GM21515 (cell line): ENCODE data around the gene ADAMTS17.

Experiments used
- ATAC-seq: cut with Tn5 transposase; IDR thresholded peaks from one replicate; pipeline ENCODE4 v1.9.1; 2021; ENCODE audit not compliant: unreplicated experiment

ADAMTS17 gene

DNA sequence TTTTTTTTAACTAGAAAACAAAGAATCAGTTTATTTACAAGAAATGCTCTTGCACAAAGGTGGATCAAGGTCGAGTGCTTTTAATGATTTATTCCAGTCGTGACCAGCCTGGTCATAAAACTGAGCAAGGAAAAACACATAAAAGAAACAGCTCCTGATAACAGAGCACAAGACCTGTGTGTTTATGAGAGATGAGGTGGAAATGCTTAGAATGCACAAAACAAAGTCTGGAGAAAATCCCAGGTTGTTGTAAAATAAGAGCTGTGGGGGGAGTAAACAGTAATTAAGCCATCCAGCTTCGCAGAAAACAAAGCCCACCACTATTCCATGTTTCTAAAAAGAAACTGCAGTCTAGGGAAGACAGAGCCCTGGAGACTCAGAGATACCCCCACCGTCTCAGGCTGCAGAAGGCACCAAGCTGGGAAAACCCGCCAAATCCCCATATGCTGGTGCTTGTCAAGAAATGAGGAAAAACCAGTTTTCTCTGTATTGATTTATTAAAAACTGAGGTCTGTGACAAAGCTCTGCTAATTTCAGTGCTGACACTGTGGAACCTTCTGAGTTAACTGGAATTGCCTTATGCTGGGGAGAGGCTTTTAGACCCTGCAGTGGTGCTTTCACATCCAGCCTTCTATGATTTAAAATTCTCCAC, 139.3 kb downstream of the ADAMTS17 start:
- ATAC-seq: no peak

DNA sequence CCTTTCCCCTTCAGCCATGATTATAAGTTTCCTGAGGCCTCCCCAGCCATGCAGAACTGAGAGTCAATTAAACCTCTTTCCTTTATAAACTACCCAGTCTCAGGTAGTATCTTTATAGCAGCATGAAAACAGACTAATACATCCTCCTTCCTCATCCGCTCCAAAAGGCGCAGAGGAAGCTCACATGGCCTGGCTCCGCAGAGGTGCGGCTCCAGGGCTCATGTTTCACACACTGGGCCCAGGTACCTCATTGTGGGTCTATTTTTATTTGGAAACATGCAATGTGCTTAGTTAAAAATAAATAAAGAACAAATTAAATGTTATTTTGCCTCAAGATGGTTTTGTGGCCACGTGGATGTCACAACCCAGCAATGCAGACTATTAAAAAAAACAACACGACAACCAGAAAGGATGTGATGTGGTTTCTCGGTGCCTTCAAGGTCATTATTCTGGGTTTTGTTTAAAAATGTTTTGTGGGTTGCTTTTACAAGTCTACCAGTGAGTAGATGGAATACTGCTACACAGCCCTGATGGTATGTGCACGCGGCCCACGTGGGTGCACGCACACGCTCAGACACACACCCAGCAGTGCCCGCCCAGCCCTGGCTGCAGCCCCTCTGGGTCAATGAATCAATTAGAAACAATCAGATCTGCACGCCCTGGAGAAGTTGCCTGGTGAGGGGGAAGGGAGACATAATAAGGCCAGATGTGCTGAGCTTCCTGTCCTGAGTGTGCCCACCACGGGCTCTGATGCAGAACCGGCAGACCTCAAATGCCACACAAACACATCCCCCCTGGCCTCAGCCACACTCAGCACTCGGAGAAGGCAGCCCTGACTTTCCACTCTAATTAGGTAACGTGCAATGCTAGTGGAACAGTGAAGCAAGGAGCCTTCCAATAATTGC, 140.1 kb downstream of the ADAMTS17 start:
- ATAC-seq: no peak

DNA sequence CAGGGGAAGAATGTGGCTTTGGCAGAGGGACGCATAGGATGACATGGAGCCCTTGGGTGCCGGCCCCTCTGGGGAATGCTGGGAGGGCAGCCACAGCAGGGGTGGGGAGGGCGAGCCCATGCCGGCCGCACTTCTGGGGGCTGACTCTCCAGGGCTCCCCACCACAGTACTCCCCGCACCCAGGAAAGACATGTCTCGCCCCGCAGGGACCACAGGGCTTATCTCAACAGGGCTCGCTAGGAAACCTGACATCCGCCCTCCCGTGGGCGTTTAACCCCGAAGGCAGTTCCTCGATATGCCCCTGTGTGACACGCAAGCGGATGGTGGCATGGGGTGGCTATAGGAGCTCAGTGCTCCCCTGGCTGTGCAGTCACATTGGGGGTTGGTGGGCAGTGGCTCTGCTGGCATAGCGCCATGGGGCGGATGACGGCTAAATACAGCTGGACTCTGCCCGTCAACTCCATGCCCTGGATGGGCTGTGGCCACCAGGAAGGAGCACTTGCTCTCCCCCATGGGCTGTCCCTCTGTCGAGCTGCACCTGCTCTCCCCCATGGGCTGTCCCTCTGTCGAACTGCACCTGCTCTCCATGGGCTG, 141.4 kb downstream of the ADAMTS17 start:
- ATAC-seq: no peak

DNA sequence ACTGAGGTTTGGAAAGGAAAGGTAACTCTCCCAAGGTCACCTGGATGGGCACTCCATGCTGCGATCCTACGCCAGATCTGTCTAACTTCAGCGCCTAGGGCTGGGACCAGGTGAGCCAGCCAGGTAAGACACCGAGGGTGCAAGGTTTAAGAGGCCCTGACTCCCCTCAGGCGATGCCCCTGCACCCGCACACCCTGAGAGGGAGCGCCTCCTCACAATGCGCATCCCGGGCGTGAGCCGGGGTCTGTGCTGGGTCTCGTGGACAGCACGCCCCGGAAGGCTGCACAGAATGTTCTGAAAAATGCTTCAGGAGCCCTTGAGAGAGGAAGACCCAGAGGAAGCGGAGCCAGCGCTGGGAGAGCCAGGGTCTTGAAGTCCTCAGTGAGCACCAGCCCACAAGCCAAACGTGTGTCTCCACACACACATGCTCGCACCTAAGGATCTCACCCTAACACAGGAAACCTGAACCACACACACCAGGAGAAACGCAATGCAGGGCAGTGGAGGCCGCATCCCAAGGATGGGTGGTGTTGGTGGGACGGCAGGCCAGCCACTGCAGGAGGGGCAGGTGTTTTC, 142.0 kb downstream of the ADAMTS17 start:
- no peak for ATAC-seq

DNA sequence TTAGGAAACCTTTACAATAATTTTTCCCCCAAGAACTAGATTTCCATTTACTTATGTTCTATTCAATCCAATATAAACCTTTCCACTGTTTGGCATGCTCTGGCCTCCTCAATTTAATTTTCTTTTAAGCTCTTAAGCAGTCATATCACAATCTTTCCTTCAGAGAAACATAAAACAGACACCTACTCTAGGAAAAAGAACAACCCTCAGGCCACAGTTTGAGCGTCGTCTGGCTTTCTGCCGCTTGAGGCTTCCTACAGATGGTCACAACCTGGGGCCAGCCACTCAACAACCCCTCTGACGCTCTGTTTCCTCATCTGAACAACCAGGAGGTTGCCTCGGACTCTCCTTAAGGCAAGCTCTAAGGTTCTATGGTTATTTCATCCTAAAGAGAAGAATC, 143.3 kb downstream of the ADAMTS17 start:
- no peak for ATAC-seq

DNA sequence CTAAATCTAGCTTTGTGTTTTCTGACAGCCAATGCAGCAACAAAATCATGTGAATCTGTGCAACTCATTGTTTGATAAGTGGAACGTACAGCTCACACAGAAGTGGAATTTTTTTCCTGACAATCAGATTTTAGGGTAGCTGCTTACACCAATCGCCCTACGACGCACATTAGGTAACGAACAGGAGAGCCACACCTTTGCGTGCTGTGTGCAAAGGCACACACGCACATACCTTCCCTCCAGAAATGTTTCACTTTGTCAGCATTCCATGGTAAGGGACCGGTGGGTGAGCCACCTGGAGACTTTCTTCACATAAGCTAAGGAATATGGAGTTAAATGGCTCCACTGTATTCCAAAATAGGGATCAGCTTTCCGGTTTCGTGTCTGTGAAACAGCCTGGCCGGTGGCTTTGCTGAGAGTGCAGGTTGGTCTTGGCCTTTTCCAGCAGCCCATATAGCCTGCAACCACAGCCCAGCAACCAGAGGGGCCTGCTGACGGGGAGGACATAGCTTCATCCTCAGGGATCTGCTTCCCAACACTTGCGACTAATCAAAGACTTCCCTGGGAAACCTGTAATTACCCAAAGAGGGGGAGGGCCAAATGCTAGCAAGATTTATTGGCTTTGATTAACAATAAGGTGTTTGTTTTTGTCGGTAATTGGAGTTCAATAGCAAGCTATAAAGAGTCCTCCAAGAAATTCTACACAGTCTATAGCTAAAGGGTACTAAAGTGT, 145.3 kb downstream of the ADAMTS17 start:
- ATAC-seq: no peak

DNA sequence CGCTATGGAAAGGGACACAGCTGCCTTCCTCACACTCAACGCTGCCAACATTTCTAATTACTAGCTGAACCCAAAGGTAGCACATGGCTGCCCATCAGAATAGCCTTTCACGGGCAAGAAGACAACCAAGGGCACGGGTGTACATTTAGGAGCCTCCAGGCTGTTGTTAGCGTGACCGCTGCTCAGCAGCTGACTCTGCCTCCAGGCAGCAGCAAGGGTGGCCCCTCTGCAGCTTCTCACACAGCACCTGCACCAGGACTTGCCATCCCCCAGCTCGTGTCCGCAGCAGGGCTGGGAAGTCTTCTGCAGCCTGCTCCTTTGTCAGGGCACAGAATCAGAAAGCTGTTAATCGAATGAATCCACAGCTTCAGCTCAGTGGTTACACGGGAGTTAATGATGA, 146.8 kb downstream of the ADAMTS17 start:
- no peak for ATAC-seq

DNA sequence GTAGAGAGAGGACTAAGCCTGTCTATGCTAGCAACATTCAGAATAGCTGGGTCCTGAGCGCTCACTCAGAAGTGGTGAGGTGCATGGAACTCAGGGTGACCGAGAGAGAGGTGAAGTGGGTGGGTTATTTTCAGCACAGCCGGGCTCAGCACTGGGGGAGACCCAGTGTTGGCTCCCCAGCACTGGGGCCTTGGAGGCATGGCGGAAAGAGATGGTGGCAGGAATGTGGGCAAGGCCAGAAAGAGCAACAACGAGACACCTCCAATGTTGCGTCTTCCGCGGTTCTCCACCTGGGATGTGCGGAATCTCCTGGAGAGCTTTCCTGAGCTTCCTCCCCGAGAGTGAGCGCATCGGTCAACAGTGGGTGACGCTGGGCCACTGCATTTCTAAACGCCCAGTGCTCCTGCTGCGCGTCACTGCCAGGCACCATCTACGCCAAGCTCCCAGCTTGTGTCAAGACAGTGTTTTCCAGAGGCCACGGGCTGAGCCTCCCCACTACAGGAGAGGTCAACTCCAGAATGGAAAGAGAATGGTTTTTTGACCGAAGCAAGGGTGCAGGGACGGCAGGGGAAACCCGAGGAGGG, 148.4 kb downstream of the ADAMTS17 start:
- ATAC-seq: no peak

DNA sequence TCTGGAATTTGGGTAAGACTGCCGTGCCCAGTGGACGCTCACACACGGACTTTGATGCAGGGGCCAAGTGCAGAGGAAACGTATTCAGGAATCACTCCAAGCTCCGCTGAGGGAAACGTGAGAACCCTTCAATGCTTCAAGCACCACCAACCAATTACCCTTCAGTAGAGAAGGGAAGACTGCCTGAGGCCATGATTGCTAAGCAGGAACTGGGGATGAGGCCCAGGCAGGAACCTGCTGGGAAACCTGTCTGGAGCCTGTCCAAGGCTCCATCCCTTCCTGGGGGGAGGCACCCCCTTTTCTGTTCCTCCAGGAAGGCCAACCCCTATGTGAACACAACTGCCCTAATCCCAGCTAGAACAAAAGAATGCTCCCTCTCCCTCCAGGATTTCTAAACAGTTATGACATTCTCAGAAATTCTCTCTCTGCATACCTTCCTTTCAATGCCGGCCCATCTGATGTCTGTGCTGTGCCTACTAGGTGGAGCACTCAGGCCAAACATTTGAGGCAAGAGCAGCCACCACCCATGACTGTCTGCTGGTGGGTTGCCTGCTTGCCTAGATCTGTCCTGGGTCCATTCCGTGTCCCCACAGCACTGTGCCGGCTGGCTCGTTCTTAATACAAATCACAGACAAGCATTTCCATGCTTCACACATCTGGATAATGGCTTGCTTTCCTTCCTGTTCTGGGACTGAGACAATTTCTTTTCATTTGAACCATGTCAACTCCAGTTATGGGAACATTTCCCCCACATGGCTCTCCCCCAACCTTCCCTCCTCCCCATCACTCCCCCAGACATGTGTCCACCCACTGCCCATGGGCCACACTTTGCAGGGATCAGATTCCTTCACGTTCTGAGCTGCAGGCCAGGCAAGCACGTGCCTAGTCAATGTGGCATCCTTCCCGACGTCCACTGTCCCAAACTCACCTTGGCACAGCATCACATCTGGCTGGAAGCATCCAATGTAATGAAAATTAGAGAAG, 149.4 kb downstream of the ADAMTS17 start:
- ATAC-seq: no peak

DNA sequence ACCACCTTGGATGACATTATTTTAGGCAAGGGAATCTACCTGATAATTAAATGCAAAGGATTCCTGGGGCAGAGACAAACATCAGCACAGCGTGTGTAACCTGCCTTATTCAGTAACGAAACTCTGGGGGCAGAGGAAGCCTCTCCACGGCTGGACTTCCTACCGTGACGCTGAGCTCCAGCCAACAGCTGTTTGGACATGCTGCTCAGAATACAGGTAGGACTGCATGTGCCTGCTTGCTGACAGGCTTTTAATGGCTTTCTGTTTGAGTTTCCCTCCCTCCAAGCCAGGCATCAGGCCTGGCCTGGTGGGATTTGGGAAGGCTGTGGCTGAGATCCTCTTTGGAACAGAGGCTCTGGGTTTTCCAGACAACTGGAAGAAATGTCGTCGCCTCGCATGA, 150.6 kb downstream of the ADAMTS17 start:
- no peak for ATAC-seq

DNA sequence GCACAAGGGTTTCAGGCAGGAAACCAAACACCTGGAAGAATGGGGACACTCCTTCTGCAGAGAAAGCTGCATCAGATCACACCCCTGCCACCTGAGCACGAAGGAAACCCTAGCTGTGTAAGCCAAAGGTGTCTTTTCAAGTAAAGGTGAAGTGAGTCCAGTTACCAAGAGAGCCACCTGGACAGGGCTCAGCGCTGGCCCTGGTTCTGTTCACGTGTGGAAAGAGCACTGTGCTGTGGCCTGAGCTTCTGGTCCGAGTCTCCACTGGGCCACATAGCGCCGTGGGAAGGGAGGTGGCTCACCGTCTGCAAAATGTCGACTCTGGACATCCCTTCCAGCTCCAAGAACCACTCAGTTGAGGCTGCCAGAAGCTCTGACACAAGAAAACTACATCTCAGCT, 151.1 kb downstream of the ADAMTS17 start:
- ATAC-seq: no peak

DNA sequence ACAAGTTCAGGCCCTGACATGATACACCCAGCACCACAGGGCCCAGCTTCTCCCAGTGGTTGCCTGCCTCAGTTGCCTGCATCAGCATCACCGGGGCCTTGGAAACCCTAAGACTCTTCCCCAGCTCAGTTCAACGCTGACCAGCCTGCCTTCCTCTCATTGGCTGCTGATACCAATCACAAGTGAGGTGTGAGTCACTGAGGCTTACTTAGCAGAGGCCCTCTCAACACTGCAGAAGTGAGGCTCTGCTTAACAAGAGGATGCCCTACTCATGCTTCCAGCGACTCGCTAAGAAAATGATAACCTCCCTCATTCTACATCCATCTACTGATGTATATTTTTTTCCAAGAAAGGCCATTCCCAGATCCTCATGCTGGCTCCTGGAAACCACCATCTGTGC, 151.9 kb downstream of the ADAMTS17 start:
- ATAC-seq: no peak

DNA sequence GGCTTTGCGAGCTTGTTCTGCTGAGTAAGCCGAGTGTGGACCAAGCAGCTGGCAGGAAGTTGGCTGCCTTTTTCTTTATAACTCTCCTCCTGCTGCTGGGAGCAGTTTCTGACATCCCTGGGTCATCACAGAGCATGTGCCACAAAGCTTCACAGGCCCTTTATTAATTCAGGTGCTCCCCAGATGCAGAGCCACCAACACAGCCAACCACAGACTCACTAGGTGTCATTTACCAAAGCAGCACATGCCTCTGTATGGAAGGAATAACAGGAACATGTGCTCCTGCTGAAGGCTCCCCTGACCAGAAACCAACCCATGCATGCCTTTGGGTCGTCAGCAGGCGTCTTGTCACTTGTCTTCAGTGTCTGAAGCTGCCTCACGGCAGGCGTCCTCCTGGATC, 152.5 kb downstream of the ADAMTS17 start:
- ATAC-seq: no peak

DNA sequence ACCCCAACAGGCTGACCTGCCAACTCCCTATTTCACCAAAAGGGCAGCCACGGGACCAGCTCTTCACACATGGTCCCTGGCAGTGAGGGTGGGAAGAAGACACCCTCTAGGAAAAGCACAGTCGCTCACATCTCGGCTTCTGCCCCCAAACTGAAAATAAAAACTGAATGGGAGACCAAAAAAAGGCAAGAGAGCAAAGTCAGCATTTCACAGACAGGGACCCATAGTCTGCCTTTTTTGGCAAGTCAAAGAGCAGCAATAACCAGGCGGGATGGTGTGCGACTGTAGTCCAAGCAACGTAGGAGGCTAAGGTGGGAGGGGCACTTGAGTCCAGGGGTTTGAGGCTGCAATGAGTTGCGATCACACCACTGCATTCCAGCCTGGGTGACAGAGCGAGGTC, 154.1 kb downstream of the ADAMTS17 start:
- ATAC-seq: no peak

DNA sequence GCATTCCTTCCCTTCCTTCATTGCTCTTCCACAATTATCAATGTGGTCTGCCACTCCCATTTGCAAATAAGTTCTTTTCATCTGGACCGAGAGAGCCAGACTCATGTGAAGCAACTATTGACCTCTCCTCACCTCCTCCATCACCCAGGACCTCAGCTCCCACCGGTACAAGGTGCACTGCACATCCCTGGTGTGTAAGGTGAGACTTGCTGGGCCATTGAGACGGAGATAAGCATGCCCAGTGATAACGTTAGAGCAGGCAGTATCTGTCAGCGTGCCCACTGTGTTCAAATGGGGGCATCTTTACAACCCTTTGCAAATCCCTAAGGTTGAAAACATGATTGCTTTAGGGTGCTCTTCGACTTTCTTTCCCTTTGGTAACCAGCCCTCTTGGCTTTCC, 154.8 kb downstream of the ADAMTS17 start:
- no peak for ATAC-seq

DNA sequence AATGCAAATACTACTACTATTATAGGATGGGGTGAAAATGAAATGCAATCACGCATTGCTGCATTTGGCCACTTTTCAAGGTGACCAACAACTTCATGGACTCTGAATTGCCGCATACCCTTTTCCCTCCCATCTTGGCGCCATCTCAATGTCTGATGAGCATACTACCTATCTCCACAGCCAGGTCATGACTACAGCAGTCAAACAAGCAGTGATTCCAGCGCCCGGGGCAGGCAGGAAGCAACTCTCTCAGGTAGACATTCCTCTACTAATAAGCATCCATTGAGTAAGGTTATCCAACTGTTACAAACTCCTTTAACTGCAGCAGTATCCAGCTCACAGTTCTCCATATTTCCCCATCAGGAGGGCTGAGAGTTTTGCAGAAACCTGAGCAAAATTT, 155.4 kb downstream of the ADAMTS17 start:
- ATAC-seq: no peak

DNA sequence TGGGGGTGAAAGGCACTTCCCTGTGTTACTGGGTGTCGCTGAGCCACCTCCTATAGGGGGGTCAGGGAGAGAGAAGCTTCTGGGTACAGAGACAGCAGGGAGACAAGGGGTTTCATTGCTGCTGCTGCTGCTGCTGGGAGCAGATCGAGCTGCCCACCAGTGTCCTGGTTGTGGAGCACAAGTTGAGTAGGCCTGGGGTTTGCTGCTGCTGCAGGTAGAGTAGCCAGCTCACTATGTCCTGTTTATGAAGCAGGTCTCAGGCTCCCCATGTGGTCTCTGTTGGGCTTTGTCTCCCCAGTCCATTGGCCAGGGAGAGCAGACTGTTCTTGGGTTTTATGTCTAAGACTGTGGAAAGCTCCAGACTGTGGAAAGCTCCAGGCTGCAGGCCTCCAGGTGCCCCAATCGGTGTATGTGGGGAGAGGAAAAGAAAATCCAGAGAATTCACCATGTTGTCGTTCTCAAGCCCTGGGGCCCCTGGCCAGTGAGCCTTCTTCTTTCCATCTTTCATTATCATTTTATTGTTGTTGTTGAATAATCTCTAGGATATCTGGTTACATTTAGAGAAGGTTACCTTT, 157.8 kb downstream of the ADAMTS17 start:
- no peak for ATAC-seq

DNA sequence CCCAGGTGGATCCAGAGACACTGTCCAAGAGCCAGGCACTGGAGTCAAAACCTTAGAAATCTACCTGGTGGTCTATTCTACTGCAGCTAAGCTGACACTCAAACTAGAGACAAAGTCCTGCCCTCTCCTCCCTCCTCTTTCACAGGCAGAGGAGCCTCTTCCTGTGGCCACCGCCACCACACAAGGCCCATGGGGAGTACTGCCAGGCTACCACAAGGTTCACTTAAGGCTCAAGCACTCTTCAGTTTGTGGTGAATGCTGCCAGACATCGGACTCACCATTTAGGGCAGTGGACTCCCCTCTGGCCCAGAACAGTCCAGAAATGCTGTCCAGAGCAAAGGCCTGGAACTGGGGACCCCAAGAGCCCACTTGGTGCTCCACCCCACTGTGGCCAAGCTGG, 160.9 kb downstream of the ADAMTS17 start:
- ATAC-seq: no peak

DNA sequence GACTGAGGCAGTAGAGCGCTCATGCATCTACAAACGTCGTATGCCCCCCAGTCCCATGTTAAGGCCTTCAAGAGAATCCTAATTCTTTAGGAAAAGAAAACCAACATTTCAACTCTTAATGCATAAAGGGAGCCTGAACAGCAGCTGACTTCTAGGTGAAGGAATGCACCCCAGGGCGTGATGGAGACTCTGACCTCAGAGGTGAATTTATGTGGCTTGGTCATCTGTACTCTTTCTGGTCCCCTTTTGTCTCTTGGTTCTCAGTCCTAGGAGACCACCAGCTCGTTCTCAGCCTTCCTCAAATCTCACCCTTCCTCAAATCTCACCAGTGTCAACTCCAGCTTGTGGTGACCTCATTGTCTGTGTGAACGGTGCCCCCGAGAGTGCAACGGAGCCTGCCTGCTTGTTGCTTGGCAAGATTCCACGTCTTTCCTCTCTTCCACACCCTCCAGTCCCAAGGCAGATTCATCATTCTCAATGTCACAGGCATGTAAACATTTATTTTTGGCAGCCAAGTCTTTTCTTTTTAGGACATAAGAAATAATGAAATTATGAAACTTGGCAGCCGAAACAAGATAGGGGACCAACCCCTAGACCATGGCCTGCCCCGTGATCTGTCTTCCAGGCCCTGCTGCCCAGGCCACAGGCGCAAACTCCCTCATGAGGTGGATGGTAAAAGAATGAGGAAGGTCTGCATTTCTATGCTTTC, 166.2 kb downstream of the ADAMTS17 start:
- no peak for ATAC-seq
